ENCODE measurements around the gene UGGT1.

- TF ChIP-seq CTCF (IDR thresholded peaks at IDR 0.05; ENCODE audit: low read depth, low read length): 0 out of 2 replicates have a peak, but pooled peaks have one; percentile 1
- TF ChIP-seq EZH2phosphoT487 (IDR thresholded peaks at IDR 0.05; ENCODE audit: low read depth): no peak
Observed at GRCh38 chr2:128179461-128179755, 88.4 kb downstream of the UGGT1 start.
